Stimulated activated naive CD4-positive, alpha-beta T cell (primary cell): Measurements from ENCODE around the gene TAS2R1.

ENCODE experiments used
- DNase-seq, 6 experiments: peaks; one replicate each; lab custom pipeline; 2025; lab: John Stamatoyannopoulos, UW

The TAS2R1 gene, protein sequence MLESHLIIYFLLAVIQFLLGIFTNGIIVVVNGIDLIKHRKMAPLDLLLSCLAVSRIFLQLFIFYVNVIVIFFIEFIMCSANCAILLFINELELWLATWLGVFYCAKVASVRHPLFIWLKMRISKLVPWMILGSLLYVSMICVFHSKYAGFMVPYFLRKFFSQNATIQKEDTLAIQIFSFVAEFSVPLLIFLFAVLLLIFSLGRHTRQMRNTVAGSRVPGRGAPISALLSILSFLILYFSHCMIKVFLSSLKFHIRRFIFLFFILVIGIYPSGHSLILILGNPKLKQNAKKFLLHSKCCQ

DNA sequence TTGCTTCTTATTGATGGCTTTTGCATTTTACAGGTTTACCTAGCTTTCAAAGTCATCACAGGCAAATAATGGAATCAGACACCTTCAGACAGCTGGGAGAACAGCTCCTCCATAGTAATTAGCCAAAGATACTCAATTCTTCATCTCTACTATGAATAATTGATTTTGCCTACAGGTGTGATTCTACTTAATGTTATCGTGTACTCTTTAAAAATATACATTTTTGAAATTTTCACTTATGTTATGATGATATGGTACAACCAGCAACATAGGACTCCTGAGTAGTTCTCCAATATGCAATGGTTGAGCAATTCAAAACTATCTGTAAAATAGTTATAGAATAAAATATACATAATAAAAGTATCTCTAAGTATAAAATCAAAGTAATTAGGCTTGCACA, at the start of gene TAS2R1:
TAS2R1 (minus strand) TSS at position 101 of the 400 bp plus-strand sequence. CDS start 319 bp downstream, outside the sequence.
- DNase-seq: no peak

DNA sequence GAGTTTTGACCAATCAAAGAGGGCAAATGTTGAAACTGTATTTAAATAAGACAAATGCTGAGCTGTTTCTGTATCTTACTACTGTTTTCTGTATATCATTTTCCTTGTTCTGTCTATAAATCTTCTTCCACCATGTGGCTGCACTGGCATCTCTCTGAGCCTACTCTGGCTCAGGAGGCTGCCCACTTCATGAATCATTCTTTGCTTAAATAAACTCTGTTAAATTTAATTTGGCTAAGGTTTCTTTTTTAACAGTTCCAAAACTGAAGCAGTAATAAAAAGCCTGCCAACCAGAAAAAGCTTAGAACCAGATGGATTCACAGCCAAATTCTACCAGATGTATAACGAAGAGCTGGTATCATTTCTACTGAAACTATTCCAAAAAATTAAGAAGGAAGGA, 40.2 kb upstream of the TAS2R1 start:
- no peak for DNase-seq

DNA sequence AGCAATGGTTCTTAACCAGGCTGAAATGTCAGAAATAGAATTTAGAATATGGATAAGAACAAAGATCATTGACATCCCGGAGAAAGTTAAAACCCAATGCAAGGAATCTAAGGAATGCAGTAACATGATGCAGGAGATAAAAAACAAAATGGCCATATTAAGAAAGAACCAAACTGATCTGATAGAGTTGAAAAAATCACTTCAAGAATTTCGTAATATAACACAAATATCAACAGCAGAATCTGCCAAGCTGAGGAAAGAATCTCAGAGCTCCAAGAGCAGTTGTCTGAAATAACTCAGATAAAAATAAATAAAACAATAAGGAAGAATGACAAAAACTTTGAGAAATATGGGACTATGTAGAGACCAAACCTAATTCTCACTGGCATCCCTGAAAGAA, 37.8 kb upstream of the TAS2R1 start:
- no peak for DNase-seq

DNA sequence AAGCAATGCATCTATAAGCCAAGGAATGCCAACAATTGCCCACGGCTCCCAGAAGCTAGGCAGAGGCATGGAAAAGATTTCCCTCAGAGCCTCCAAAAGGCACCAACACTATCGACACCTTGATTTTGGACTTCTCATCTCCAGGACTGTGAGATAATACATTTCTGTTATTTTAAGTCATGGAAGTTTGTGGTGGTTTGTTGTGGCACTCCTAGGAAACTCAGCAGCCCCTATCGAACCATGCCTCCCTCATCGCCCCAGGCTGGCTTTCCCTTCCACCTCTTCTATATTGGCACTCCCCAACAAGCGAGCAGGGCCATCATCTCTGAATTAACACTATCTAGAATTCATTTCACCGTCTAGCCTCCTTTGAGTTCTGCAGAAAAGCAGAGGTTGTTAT, 33.7 kb upstream of the TAS2R1 start:
- DNase-seq: no peak

DNA sequence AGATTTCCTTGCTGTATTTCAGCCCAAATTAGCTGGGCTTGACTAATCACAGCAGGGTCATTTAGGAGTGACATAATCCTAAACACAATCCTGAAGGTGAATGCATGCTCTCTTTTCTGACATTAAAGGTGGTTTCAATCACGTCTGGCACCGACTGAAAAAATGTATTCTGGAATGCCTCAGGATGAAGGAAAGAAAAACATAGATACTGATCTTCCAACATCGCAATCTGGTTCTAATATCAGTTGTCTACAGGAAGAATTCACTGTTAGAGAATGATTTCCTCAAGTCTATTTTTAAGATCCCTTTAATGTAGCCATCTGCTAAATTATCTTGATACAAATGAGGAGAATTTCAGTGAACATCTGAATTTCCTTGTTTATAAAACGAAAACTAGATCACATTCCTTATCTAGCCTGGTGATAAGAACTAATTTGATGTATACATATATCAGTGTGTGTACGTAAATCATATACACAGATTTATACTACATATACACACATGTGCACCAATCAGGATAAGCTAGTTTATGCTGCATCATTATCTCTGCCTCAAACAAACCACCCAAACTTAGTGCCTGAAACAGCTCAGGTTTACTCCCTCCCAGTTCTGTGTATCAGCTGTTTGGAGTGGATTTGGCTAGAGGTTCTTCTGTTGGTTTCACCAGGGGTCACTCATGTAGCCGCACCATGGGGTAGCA, 31.3 kb upstream of the TAS2R1 start:
- DNase-seq: no peak

DNA sequence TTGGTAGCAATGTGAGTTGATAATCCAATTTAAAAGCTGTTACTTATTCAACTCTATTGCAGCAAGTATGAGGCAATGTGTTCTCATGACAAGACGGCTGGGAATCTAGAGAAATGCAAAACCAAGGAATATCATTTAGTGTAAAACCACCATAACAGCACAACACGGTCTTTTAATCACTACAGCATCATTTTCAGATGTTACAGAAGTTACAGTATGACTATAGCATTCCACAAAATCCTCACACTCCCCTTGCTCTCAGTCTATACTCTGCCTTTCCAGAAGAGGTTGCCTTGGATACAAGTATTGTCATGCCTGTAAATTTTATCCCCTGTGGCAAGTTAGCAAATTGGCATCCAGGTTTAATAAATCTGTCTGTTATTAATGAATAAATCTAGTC, 28.6 kb upstream of the TAS2R1 start:
- no peak for DNase-seq

DNA sequence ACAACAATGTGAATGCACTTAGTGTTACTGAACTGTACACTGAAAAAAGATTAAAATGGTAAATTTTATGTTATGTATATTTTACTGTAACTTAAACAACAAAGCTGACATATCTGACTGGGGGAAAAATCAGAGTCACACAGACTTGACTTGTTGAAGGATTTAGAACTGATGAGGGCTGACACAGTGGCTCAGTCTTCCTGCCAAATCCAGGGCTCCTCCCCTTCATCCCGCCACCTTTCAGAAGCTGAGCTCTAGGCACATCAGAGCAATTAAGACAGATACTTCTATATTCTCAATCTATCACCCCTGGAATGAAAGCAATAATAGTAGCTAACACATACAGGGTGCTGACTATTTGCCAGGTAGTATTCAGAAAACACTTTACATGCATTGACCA, 27.7 kb upstream of the TAS2R1 start:
- no peak for DNase-seq

DNA sequence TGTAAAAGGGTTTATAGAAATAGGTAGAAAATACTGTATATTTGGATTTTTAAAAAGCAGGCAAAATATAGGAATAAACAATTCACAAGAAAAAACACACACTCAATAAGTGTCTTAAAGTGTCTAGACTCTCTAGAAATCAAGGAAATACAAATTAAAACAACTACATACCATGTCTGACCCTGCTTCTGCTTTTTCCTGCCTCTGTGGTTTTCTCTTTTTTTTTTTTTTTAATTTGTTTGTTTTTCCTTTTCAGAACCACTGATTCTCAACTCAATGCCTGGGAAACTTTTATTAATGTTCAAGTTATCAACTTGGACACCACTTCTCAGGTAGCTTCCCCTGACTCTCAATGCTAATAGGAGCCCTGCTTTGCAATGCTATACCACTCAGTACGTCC, 25.5 kb upstream of the TAS2R1 start:
- no peak for DNase-seq

DNA sequence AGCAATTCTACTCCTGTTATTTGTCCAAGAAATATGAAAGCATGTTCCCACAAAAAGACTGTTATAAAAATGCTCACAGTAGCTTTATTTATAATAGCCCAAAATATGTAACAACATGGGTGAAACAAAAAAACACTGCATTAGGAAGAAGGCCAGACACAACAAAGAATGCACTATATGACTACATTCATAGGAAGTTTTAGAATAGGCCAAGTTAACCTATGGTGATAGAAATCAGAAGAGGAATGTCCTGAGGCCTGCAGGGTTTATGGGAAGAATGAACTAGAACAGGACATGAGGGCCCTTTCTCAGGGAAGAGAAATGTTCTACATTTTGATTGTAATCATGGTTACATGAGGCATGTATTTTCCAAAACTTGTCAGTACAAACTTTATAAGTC, 24.7 kb upstream of the TAS2R1 start:
- DNase-seq: no peak

DNA sequence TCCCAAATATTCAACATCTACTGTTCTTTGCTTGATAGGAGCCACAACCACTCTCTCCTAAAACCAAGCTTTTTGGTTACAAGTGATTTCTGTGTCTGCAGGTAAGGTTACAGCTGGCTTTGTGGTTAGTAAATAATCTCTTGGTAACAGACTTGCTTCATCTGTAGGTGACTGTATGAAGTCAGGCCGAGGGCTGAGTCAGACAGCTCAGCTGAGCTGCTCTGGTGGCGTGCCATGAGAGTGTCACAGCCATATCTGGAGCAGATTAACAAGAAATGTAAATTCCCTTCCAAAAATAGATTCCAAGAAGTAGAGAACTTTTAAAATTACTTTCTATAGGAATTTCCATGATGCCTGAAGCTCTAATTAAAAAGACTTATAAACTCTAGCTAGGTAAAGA, 23.7 kb upstream of the TAS2R1 start:
- DNase-seq: no peak

DNA sequence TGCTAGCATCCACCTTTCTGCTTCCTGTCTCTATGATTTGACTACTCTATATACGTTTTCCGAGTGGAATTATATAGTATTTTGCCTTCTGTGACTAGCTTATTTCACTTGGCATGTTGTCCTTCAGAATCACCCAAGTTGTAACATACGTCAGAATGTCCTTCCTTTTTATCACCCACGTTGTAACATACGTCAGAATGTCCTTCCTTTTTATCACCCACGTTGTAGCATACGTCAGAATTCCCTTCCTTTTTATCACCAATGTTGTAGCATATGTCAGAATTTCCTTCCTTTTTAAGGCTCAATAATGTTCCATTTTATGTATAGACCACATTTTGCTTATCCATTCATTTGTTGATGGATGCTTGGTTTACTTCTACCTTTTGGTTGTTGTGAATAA, 22.9 kb upstream of the TAS2R1 start:
- DNase-seq: no peak

DNA sequence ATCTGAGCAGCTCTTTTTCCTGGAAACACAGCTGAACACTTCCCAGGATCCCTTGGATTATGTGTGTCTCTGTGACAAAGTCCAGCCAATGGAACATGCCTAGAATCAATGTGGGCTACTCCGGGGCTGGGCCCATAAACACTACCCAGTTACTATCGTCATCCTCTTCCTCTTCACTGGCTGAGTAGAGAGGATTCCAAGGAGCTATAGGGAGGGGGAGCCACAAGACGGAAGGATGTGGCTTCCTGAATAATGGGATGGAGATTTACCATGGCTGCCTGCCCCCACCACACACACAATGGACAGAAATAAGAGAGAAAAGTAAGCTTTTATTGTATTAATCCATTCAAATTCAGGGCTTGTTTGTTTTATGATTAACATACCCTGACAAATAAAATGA, 22.1 kb upstream of the TAS2R1 start:
- no peak for DNase-seq

DNA sequence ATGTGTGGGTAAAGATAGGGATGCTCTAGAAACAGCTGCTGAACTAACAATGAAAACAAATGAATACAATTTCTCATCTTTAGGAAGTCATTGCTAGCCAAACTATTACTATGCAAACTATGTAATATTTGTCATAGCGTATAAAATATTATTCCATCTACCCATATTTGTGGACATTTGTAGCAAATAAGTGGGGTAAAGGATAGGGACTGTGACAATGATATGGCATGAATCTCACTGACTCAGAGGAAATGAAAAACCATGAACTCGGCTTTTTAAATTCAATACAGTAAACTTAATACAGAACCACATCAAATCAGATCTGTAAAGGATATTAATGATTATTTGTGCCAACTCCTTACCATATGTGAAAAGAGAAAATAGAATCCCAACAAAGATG, 16.7 kb upstream of the TAS2R1 start:
- DNase-seq: no peak

DNA sequence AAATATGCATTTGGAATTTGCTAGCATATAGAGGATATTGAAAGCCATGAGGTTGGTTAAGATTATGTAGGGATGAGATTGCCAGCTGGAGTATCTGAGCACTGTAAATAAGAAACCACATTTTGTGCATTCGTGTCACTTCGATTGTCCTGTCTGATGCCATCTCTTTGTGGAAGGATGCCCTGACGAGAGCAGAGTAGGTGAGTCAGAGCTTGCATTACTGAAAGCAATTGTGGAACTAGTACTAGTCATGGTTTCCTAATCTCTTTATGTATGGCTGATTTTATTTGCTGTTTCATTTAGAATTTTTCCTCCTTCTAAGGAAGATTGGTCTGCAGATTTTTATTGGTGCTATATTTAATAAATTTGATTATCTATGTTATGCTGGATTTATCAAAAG, 14.5 kb upstream of the TAS2R1 start:
- no peak for DNase-seq

DNA sequence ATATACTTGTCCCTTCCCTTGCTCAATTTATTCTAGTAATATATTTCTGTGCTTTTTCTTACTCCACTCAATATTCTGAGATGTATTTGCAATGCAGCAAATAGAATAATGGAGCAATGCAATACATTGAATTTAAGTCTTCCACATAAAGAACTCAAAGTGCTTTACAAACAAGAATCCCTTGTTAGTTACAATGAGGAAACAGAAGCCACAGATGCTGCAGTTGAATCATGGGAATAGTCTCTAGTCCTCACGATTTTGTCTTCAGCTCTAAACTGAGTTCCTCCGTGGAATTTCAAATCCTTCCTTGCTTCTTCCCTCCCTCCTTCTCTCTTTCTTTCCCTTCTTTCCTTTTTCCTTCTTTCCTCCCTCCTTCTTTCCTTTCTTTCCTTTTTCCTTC, 12.5 kb upstream of the TAS2R1 start:
- no peak for DNase-seq

DNA sequence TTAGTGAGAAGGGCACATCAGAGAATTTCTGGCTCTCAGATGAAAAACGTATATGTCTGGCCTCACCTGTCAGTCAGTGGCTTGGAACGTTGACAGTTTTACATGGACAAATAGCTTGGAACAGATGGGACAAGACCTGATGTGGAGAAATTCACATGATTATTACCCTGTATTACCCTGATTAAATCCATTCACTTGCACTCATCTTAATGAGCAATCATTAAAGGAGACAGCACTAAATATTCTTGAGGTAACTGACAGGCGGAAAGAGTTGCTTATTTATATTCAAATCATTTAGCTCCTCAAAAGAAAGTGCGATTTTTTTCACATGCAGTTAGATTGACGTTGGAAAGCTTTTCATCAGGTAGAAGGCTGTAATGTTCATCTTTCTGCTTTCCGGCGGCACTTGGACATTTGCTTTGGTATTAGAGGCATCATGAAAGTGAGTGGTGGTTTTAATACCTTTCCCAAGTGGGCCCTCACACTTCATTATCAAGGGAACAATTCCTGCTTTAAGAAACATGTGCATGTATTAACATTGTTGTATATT, 11.7 kb upstream of the TAS2R1 start:
- DNase-seq: no peak

DNA sequence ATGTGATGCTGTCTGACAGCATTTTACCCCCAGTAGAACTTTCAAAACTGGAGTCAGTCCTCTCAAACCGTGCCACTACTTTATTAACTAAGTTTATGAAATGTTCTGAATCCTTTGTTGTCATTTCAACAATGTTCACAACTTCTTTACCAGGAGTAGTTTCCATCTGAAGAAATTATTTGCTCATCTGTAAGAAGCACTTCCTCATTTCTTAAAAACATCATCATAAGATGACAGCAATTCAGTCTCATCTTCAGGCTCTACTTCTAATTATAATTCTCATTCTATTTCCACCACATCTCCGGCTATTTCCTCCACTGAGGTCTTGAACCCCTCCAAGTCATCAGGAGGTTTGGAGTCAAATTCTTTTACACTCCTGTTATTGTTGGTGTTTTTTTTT, 2.3 kb upstream of the TAS2R1 start:
- no peak for DNase-seq

DNA sequence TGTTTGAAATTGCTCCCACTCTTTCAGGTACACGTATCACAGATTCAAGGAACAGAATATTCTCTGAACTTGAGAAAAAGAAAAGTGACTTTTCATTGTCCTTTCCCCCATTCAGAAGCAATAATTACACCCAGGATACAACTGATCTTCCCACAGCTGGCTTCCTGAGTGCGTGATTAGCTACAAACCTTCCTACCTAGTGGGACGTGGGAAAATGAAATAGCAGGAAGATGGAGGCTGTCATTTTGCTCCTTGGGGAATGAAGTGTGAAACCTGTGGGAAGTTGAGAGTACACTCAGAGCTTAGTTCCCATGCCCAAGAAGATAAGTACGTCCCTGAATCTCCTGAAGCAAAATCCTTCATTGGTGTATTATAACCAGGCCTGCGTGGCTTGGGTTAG, 2.6 kb downstream of the TAS2R1 start:
- no peak for DNase-seq

DNA sequence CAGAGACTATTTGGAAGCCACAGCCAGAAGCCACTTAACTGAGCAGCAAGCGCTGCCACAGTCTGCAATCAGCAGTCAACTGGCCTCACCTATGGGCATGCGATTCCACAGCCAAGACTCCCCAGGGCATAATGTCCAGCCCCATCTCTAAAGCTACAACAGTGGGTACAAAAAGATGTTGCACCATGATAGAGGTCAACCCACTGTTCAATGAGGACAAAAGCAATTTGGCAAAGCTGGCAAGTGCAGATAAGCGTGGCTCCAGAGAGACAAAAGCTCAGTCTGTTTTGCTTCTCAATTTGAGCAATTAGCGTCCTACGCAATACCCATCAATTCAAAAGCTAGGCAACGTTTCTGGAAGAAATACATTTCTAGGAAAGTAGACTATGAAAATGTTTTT, 3.2 kb downstream of the TAS2R1 start:
- no peak for DNase-seq

DNA sequence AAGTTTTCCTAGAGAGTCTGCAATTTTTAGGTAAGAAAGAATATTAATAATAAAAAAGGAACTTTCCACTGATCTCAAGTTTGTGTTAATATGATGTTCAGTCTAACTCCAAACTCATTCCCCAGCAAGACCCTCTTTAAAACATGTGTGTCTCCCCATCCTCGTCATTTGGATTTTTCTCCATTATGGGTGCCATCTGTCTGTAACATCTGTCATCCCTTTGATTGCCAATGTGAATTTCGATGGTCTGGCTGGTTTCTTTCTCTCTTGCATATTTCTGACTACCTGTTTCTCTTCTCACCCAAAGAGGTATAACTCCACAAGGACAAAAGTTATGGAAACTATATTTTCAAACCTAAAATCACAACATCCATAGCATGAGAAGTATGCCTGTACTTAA, 4.4 kb downstream of the TAS2R1 start:
- DNase-seq: no peak

DNA sequence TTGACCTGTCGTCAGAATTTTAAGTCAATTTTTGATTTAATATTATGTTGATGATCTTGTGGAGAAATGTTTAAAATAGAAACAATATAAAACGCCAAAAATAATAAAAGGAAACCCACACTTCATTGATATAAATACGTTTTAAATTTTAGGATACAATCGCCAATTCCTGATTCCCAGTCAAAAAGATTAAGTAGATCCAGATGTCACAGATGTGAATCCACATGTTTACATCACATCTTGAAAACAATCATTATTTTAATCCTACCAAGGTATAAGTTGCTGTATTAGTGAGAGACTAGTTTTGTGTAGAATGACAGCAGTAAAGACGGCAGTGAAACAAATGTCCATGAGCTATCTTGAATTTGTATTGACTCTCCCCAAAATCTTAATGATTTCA, 4.9 kb downstream of the TAS2R1 start:
- DNase-seq: no peak

DNA sequence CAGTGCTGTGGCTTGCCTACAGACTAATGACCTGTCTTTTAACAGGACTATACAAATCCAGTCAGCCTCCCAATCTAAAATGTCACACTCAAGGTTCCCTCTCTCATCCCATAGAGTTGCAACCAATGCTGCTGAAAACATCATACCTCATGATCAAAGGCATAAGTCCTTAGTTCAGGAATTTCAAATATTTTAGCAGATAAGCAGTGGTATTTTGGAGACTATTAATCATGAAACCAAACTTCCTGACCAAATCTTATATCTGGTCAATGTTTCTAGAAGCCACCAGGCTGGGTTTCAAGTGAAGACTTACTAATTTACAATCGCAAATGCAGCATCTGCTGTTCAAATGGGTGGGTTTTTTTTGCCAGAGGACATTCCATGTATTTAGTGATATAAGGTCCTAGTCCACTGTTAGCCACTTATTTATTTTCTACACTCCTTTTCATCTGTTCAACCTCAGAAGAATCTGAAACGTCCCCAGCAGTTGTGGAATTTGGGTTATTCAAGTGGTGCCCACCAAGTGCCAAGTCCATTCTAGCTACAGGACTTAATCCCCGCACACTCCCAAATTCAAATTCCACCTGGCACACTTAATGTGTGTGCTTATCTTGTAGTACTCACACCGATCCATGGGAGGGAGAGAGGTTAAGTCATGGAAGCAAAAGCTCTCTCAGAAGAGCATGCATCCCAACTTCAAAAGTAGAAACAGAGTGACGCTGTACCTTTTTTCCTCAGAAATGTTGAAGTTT, 5.8 kb downstream of the TAS2R1 start:
- no peak for DNase-seq

DNA sequence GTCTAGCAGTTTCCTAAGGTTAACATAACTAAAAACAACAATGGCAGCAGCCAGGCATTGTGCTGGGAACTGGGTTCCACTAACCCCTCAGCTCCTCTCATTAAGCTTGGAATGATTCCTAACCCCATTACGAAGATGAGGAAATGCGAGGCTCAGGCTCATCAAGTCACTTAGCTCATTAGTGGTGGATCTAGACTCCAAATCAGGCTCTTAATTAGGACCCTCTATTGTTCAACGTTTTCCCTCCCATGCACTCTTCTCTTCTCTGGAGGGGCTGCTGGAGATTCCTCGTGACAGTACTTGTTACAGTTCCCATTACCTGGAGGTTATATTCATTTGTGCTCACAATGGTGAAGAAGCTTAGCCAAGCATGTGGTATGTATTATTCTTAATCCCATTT, 6.5 kb downstream of the TAS2R1 start:
- no peak for DNase-seq
